Measurements from ENCODE around the gene TBC1D32. TPM values are rescaled to one million over a fixed set of nuclear protein-coding genes. Genes with fewer than 3 reads are reported as not detected.
A peak's percentile ranks its signal among the peaks of the same experiment; 100 is the strongest.

TBC1D32 gene
- total RNA-seq, 1 experiment from 2014 or later: 12.0 TPM

- no peaks in the 10 kb centered on the region for H3K9me3 ChIP-seq (ENCODE audit: insufficient read depth, low read depth)
- no peaks in the 10 kb centered on the region for H3F3A ChIP-seq (ENCODE audit: insufficient read depth, low read depth)
- no peaks in the 10 kb centered on the region for H3K36me3 ChIP-seq (ENCODE audit: low read depth)
- no TSS peak for BruUV-seq (replicated peaks)
- peaks cover 4% of the 10 kb centered on the region for H3K9me2 ChIP-seq (ENCODE audit: insufficient read depth)
- no peak overlapping the region for H2AFZ ChIP-seq
- no peak overlapping the region for H3K4me2 ChIP-seq
- intact Hi-C loops (cut with micrococcal nuclease; ENCODE audit: unreplicated experiment): no loop called here
- H3K4me3 ChIP-seq: no peak overlapping the region
- ChIA-PET CTCF (no interaction called here), POLR2A (ENCODE audit: unreplicated experiment) (no interaction called here)
- TF ChIP-seq EZH2 (IDR thresholded peaks at IDR 0.05; ENCODE audit: low read depth) (no peak), CTCF (conservative IDR thresholded peaks at IDR 0.05) (no peak)
- H3K79me2 ChIP-seq (ENCODE audit: low read depth): no peaks in the 10 kb centered on the region
- no peaks in the 10 kb centered on the region for H4K20me1 ChIP-seq (ENCODE audit: insufficient read depth)
- no peak for DNase-seq
- no peaks in the 10 kb centered on the region for H3K4me1 ChIP-seq (replicated peaks; ENCODE audit: insufficient read depth)
- H3K27ac ChIP-seq: no peak overlapping the region
- no peaks in the 10 kb centered on the region for H3K27me3 ChIP-seq (ENCODE audit: insufficient read depth, low read depth)
Measured at GRCh38 chr6:121365536-121366521, 31.5 kb upstream of the TBC1D32 start.

GRCh38 chr6:121356575-121356974 is 22.3 kb upstream of the TBC1D32 start:
- Histone ChIP-seq H3K4me3 (no peak overlapping the region), H3K27me3 (ENCODE audit: insufficient read depth, low read depth) (no peaks in the 10 kb centered on the region), H3K9me3 (ENCODE audit: insufficient read depth, low read depth) (no peaks in the 10 kb centered on the region), H3K27ac (no peak overlapping the region), H2AFZ (no peak overlapping the region), H4K20me1 (ENCODE audit: insufficient read depth) (no peaks in the 10 kb centered on the region), H3K36me3 (ENCODE audit: low read depth) (no peaks in the 10 kb centered on the region), H3K4me1 (replicated peaks; ENCODE audit: insufficient read depth) (no peaks in the 10 kb centered on the region), H3K9me2 (ENCODE audit: insufficient read depth) (no peaks in the 10 kb centered on the region; the same call in 1 of the 2 replicates), H3F3A (ENCODE audit: insufficient read depth, low read depth) (no peaks in the 10 kb centered on the region), H3K4me2 (no peak overlapping the region), H3K79me2 (ENCODE audit: low read depth) (no peaks in the 10 kb centered on the region)
- BruUV-seq (replicated peaks): no TSS peak
- no peak for DNase-seq
- TF ChIP-seq CTCF (conservative IDR thresholded peaks at IDR 0.05) (peak; percentile 38; the same call in 1 of the 2 replicates), EZH2 (IDR thresholded peaks at IDR 0.05; ENCODE audit: low read depth) (no peak)
- ChIA-PET POLR2A (ENCODE audit: unreplicated experiment) (no interaction called here), CTCF (no interaction called here)
- intact Hi-C loops (cut with micrococcal nuclease; ENCODE audit: unreplicated experiment): no loop called here

- no peaks in the 10 kb centered on the region for H3K4me1 ChIP-seq (replicated peaks; ENCODE audit: insufficient read depth)
- TF ChIP-seq CTCF (conservative IDR thresholded peaks at IDR 0.05) (peak; percentile 53), EZH2 (IDR thresholded peaks at IDR 0.05; ENCODE audit: low read depth) (no peak)
- CTCF ChIA-PET: interaction anchor here (0.6 kb wide), 1 partner anchor 496 kb away, joined by 4 read pairs; no protein-coding TSS in a partner anchor
- H3K27me3 ChIP-seq (ENCODE audit: insufficient read depth, low read depth): no peaks in the 10 kb centered on the region
- H3K4me2 ChIP-seq: no peak overlapping the region
- no peaks in the 10 kb centered on the region for H3F3A ChIP-seq (ENCODE audit: insufficient read depth, low read depth)
- H2AFZ ChIP-seq: no peak overlapping the region
- no peaks in the 10 kb centered on the region for H3K9me3 ChIP-seq (ENCODE audit: insufficient read depth, low read depth)
- H3K79me2 ChIP-seq (ENCODE audit: low read depth): no peaks in the 10 kb centered on the region
- no peak overlapping the region for H3K4me3 ChIP-seq
- H3K27ac ChIP-seq: no peak overlapping the region
- H3K36me3 ChIP-seq (ENCODE audit: low read depth): no peaks in the 10 kb centered on the region
- no TSS peak for BruUV-seq (replicated peaks)
- DNase-seq: no peak
- POLR2A ChIA-PET (ENCODE audit: unreplicated experiment): no interaction called here
- intact Hi-C loops (cut with micrococcal nuclease; ENCODE audit: unreplicated experiment): no loop called here
- H4K20me1 ChIP-seq (ENCODE audit: insufficient read depth): no peaks in the 10 kb centered on the region
- H3K9me2 ChIP-seq (ENCODE audit: insufficient read depth): no peaks in the 10 kb centered on the region
Measured at GRCh38 chr6:121354764-121355163, 20.5 kb upstream of the TBC1D32 start.
